GM12801 (cell line): ENCODE data around the gene KCNH3.

Experiments used
- TF ChIP-seq, protein P1 (sequence below): IDR thresholded peaks from one replicate; pipeline ENCODE4 v1.5.1; 2011; ENCODE audit warnings: control low read depth; ENCODE audit not compliant: insufficient read length; ENCODE audit errors: extremely low read depth

The KCNH3 gene

DNA sequence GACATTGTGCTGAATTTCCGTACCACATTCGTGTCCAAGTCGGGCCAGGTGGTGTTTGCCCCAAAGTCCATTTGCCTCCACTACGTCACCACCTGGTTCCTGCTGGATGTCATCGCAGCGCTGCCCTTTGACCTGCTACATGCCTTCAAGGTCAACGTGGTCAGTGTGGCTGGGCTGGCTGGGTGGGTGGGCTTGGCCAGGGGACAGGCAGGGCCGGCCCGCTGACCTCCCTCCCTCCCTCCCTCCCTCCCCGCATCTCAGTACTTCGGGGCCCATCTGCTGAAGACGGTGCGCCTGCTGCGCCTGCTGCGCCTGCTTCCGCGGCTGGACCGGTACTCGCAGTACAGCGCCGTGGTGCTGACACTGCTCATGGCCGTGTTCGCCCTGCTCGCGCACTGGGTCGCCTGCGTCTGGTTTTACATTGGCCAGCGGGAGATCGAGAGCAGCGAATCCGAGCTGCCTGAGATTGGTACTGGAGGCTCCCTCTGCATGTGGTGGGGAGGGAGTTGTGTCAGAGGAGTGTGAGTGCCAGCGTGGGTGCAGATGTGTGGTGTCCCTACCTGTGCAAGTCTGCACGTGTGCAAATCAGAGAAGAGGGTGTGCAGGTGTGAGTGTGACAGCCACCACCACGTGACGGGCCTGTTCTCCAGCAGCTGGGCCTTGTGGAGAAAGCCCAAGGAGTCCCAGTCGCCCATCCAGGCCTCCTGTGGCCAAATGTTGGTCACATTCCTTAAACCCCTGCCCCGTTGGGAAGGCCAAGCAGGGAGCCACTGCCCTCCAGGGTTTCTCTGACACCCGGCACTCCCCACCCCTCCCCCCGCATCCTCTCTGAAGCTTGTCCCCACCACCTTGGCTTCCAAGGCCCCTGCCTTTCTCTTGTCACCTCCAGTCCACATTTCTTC lies 5.3 kb downstream of the KCNH3 start:
- TF ChIP-seq, protein P1, sequence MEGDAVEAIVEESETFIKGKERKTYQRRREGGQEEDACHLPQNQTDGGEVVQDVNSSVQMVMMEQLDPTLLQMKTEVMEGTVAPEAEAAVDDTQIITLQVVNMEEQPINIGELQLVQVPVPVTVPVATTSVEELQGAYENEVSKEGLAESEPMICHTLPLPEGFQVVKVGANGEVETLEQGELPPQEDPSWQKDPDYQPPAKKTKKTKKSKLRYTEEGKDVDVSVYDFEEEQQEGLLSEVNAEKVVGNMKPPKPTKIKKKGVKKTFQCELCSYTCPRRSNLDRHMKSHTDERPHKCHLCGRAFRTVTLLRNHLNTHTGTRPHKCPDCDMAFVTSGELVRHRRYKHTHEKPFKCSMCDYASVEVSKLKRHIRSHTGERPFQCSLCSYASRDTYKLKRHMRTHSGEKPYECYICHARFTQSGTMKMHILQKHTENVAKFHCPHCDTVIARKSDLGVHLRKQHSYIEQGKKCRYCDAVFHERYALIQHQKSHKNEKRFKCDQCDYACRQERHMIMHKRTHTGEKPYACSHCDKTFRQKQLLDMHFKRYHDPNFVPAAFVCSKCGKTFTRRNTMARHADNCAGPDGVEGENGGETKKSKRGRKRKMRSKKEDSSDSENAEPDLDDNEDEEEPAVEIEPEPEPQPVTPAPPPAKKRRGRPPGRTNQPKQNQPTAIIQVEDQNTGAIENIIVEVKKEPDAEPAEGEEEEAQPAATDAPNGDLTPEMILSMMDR: no peak

DNA sequence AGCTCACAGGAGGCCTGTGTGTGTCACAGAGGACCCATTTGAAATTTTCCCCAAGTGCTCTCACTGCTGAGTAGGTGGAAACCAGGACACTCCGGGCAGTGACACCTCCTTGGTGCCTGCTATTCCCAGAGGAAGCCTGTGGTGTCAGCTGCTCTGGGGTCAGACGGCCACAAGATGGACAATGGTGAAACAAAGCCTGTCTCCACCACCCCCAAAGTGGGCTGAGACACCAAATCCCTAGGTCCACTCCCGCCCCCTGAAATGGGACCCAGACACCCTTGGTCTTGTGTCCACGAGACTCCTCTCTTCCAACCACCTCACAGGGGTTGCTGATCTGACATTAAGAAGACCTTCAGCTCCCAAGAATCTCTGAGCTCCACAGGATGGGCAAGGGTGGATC lies 7.0 kb downstream of the KCNH3 start:
- TF ChIP-seq, protein P1: no peak

DNA sequence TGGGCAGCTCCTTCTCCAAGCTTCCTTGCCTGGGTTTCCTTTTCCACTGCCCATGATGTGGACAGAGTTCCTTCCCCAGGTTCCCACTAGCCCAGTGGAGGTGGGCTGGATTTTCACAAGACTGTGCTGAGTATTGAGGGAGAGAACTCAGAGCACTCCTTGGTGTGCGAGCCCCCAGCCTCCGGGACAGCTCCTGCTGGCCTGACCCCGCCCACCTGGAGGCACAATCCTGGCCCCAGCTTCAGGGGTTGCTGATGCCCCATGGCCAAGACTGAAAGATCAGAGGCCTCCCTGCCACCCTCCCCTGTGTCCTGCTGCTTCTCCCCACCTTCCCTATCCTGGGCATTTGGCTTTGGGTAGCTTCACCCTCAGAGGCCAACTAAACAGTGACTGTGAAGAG lies 7.7 kb downstream of the KCNH3 start:
- TF ChIP-seq, protein P1: no peak

DNA sequence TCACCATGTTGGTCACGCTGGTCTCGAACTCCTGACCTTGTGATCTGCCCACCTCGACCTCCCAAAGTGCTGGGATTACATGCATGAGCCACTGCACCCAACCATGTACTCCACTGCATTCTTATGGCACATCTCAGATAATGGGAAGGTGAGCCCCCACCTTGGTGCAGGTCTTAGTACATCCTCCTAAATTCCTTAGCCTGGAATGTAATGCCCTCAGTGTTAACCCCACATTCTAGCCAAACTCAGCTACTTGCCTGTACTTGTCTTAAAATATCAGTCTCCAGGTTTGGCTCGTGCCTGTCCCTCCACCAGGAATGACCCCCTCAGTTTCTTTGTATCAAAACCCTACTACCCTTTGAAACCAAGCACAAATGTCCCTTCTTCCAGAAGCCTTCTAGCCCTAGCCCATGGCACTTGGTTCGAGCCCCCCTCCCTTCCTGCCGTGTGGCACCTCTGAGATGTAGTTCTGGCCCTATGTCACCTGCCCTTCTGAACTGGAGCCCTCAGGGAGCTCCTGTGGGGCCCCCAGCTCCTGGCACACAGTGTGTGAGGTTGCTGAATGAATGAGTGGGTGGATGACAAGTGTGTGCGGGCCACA lies 8.4 kb downstream of the KCNH3 start:
- TF ChIP-seq, protein P1: no peak

DNA sequence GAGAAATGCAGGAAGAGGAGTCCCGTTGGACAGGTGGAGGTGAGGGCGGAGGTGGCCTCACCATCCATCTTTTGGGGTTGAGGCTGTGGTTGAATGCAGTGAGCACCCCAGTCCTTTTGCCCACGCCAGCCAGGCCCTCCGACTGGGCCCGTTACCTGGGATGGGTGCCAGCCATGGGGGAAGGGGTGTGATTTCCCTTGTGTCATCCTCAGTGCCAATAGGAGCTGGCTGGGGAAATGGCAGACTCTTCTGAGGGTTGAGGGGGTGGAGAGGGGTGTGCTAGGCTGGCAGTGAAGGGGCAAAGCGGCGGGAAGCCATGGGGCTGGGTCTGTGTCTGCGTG lies 9.6 kb downstream of the KCNH3 start:
- TF ChIP-seq, protein P1: no peak

DNA sequence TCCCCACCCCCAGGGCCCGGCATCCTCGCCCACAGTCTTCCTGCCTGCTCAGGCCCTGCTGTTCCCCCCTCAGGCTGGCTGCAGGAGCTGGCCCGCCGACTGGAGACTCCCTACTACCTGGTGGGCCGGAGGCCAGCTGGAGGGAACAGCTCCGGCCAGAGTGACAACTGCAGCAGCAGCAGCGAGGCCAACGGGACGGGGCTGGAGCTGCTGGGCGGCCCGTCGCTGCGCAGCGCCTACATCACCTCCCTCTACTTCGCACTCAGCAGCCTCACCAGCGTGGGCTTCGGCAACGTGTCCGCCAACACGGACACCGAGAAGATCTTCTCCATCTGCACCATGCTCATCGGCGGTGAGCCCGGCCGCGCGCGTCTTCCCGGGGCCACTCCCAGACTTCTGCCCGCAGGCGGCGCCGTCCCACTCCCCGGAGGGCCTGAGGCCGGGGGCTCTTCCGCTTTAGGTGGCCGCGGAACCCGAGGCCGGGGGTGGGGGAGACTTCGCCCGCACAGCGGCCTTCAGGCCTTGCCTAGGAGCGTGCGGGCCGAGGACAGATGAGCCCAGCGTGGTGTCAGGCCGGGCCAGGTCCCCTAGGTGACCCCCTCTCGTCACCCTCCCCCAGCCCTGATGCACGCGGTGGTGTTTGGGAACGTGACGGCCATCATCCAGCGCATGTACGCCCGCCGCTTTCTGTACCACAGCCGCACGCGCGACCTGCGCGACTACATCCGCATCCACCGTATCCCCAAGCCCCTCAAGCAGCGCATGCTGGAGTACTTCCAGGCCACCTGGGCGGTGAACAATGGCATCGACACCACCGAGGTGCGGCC lies 10.2 kb downstream of the KCNH3 start:
- TF ChIP-seq, protein P1: no peak
